Nephron (organoid): ENCODE data around the gene SIVA1.

Experiments used
- H3K27ac Mint-ChIP-seq, 3 experiments: 2 replicates each; pipeline ENCODE4 v1.8.0; 2020; ENCODE audit warnings: mixed read lengths in 3 of 3, mild to moderate bottlenecking in 2 of 3, moderate library complexity in 1 of 3
- H3K27me3 Mint-ChIP-seq: 2 replicates; pipeline ENCODE4 v1.8.0; 2021; ENCODE audit warnings: low read depth, mild to moderate bottlenecking, moderate library complexity, mixed read lengths
- H3K36me3 Mint-ChIP-seq: 2 replicates; pipeline ENCODE4 v1.8.0; 2020; ENCODE audit warnings: low read depth, mixed read lengths
- H3K4me1 Mint-ChIP-seq: 2 replicates; pipeline ENCODE4 v1.8.0; 2020; ENCODE audit warnings: mixed read lengths
- H3K4me3 Mint-ChIP-seq, 3 experiments: 2 replicates each; pipeline ENCODE4 v1.8.0; 2020; ENCODE audit warnings: mild to moderate bottlenecking in 3 of 3, mixed read lengths in 3 of 3, moderate library complexity in 2 of 3
- H3K9me3 Mint-ChIP-seq: 2 replicates; pipeline ENCODE4 v1.8.0; 2020; ENCODE audit warnings: mixed read lengths
- CTCF ChIP-seq, 3 experiments: fragments of 200-600 bp; sonication (generic); IDR thresholded peaks; one replicate each; pipeline ENCODE4 v1.5.0; 2021; ENCODE audit warnings: antibody characterized with exemption in 3 of 3; ENCODE audit not compliant: unreplicated experiment in 3 of 3

Gene SIVA1

GRCh38 chr14:104794099-104794498 is 41.2 kb downstream of the SIVA1 start:
- no peaks in the 10 kb centered on the region for H3K9me3 Mint-ChIP-seq
- H3K4me3 Mint-ChIP-seq = peak overlapping the region; percentile 94 to 97 (median 96)
- peaks cover 4% of the 10 kb centered on the region for H3K36me3 Mint-ChIP-seq
- H3K27me3 Mint-ChIP-seq = no peaks in the 10 kb centered on the region
- H3K27ac Mint-ChIP-seq = peak overlapping the region; percentile 84 to 92 (median 87)
- H3K4me1 Mint-ChIP-seq = peaks cover 27% of the 10 kb centered on the region
- TF ChIP-seq CTCF (IDR thresholded peaks at IDR 0.05; ENCODE audit: unreplicated experiment in 3 of 3) = no peak

GRCh38 chr14:104794631-104794992 is 41.7 kb downstream of the SIVA1 start:
- peak overlapping the region; percentile 94 to 97 (median 96) for H3K4me3 Mint-ChIP-seq
- TF ChIP-seq CTCF (IDR thresholded peaks at IDR 0.05; ENCODE audit: unreplicated experiment in 3 of 3) = no peak
- H3K4me1 Mint-ChIP-seq = peaks cover 32% of the 10 kb centered on the region
- peaks cover 4% of the 10 kb centered on the region for H3K36me3 Mint-ChIP-seq
- no peaks in the 10 kb centered on the region for H3K9me3 Mint-ChIP-seq
- peak overlapping the region; percentile 84 to 92 (median 87) for H3K27ac Mint-ChIP-seq
- peaks cover 1% of the 10 kb centered on the region for H3K27me3 Mint-ChIP-seq

DNA sequence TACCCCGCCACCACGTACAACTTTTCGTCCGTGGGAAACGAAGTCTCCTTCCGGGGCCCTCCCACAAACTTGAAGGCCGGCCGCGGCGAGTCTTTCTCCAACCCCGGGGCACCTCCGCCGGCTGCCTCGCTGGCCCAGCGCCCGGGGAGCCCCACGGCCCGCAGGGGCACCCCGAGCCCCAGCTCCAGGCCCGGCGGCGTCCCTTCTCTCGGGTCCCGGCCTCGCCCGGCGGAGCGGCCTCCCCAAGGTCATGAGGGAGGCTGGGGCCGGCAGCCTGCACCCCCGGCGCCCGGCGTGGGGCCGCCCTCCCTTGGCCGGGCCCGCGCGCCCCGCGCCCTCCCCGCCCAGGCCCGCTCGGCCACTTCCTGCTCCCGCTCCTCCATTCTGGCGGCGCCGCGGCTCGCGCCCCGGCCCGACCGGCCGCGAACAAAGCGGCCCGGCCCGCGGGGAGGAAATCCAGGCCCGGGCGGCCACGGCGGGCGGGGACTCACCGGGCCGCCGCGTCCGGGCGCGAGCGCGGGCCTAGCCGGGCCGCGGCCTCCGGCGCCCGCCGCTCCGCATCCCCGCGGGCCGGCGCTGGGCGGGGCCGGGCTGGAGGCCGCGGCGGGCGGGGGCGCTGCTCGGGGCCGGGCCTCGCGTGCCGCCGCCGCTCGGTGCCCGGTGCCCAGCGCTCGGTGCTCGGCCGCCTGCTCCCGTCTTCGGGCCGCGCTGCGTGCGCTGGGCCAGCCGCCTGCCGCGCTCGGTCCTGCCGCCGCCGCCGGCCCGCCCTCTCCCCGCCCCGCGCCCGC is 42.2 kb downstream of the SIVA1 start, which contains the start of gene AKT1:
Gene AKT1 (minus strand): TSS at position 756 of the 788 bp plus-strand sequence. CDS start 3,105 bp downstream, outside the sequence.
- no peak for TF ChIP-seq CTCF (IDR thresholded peaks at IDR 0.05; ENCODE audit: unreplicated experiment in 3 of 3)
- peak within 1 kb of the TSS; percentile 94 to 97 (median 96) for H3K4me3 Mint-ChIP-seq
- peaks cover 36% of the 10 kb centered on the region for H3K4me1 Mint-ChIP-seq
- no peaks in the 10 kb centered on the region for H3K9me3 Mint-ChIP-seq
- H3K27me3 Mint-ChIP-seq = peaks cover 4% of the 10 kb centered on the region
- H3K27ac Mint-ChIP-seq = peak within 1 kb of the TSS; percentile 84 to 92 (median 87)
- peaks cover 4% of the 10 kb centered on the region for H3K36me3 Mint-ChIP-seq

DNA sequence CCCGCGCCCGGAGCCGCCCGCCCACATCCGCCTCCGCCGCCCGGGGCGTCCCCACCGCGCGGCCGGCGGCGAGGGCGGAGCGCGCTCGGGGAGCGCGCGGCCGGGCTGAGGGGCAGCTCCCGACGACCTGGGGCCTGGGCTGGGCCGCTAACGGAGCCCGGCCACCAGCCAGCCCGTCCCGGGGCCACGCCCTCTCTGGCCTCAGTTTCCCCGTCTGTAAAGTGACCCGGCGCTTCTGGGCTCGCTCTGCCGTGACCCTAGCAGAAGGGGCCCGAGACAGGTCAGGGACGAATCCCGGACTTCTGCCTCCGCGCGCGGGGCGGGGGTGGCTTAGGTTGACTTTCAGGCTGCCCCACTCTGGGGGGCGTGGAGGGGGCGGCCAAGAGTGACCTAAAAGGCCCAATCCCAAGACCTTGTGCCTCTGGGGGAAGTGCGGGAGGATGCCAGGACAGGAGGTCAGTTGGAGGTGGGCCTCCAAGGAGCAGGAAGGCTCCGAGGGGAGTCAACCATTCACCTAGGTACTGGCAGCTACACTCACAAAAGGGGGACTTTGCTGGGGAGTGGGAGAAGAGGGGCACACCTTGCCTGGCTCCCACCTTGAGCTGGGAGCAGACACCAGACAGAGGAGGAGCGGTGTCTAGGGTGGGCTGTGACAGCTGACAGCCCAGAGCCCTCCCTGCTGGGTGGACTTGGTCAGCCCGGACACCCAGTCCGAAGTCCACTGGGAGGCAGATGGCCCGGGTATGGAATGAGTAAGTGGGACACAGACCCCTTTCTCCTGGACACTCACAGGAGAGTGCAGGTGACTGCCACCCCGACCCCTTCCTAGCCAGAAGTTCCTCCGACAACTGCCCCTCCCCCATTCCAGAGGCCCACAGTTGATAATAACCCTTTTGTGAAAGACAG is 43.1 kb downstream of the SIVA1 start:
- Mint-ChIP-seq H3K9me3 (no peaks in the 10 kb centered on the region), H3K27ac (peak overlapping the region; percentile 54 to 78 (median 70)), H3K27me3 (peaks cover 4% of the 10 kb centered on the region), H3K36me3 (peaks cover 4% of the 10 kb centered on the region), H3K4me3 (peak overlapping the region; percentile 76 to 86 (median 83)), H3K4me1 (peaks cover 36% of the 10 kb centered on the region)
- TF ChIP-seq CTCF (IDR thresholded peaks at IDR 0.05; ENCODE audit: unreplicated experiment in 3 of 3) = no peak

- H3K27ac Mint-ChIP-seq = peak overlapping the region; percentile 54 to 78 (median 70)
- H3K4me1 Mint-ChIP-seq = peaks cover 32% of the 10 kb centered on the region
- no peak for TF ChIP-seq CTCF (IDR thresholded peaks at IDR 0.05; ENCODE audit: unreplicated experiment in 3 of 3)
- H3K4me3 Mint-ChIP-seq = peak overlapping the region; percentile 76 to 86 (median 83)
- H3K36me3 Mint-ChIP-seq = no peaks in the 10 kb centered on the region
- H3K9me3 Mint-ChIP-seq = no peaks in the 10 kb centered on the region
- H3K27me3 Mint-ChIP-seq = peaks cover 4% of the 10 kb centered on the region
These were observed 43.7 kb downstream of the SIVA1 start for GRCh38 chr14:104796687-104797081.
